Colonic mucosa (tissue), 4 donors: ENCODE data around the gene NOS1. TPM values are rescaled to one million over a fixed set of nuclear protein-coding genes. Genes with fewer than 3 reads are reported as not detected.

Source experiments
- DNase-seq: peaks from one replicate; pipeline ENCODE4 v3.0.0-alpha.2; 2020
- H3K27ac ChIP-seq: fragments of 200-600 bp; one replicate; pipeline ENCODE4 v1.8.0; 2021
- H3K27me3 ChIP-seq: fragments of 200-600 bp; one replicate; pipeline ENCODE4 v1.8.0; 2021
- H3K36me3 ChIP-seq: fragments of 200-600 bp; one replicate; pipeline ENCODE4 v1.8.0; 2021
- H3K4me1 ChIP-seq: fragments of 200-600 bp; one replicate; pipeline ENCODE4 v1.8.0; 2021; ENCODE audit warnings: mild to moderate bottlenecking
- H3K4me3 ChIP-seq: fragments of 200-600 bp; one replicate; pipeline ENCODE4 v1.8.0; 2021
- H3K9ac ChIP-seq, 2 donors: one replicate each; pipeline ENCODE4 v1.7.0; 2013; ENCODE audit warnings: control low read depth in 2 of 2, low read depth in 2 of 2, low read length in 2 of 2
- H3K9me3 ChIP-seq: fragments of 200-600 bp; one replicate; pipeline ENCODE4 v1.8.0; 2021
- intact Hi-C: fragments of 100-400 bp; cut with DNase I; formaldehyde crosslinking; loops from one replicate; pipeline ENCODE4 v1.14.1; 2022
- total RNA-seq, 2 donors: library from RNA; stranded (reverse); fragmentation: NEBNext Ultra II Directional in 1 of 2; extraction: Animal tissue kit (Norgen Biotek cat#: 25700) in 1 of 2; gene quantifications; one replicate each; pipeline ENCODE4 v1.2.1, GENCODE V29; 2021
- TF ChIP-seq, protein P1 (sequence below): fragments of 200-600 bp; IDR thresholded peaks from one replicate; pipeline ENCODE4 v1.8.0; 2022; ENCODE audit warnings: antibody characterized with exemption, mild to moderate bottlenecking
- donor health status: healthy.
- donor health status: DM: no; HTN: no; CAD: no.
- donor health status: DM: no; HTN: no; CAD: no.

The NOS1 gene
- total RNA-seq, 2 donors from 2014 or later: 0.07 to 1.9 TPM

DNA sequence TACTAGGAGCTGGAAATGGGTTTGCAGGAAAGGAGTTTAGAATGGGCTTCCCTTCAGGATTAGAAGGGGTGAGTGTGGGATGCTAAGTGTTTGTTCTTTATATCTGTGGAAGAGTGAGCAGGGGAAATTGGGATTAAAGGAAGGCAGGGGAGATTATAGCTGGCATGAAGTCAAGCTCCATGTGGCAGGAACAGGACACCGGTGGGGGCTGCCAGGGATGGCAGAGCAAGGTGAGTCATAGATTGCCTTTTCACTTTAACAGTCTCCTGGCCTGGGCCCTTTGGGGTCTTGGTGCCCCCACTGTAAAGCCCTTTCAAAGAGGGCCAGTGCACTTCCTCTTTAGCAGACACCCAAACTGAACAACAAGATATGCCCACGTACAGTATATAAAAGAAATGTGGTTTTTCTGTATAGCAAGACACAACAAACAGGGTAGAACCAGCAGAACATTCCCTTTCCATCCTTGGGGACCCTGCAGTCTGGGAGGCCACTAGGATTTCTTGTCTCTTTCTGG, 148.1 kb downstream of the NOS1 start:
- Histone ChIP-seq H3K36me3 (no peaks in the 10 kb centered on the region), H3K27me3 (no peaks in the 10 kb centered on the region), H3K27ac (no peak overlapping the region), H3K9ac (no peak overlapping the region), H3K9me3 (no peaks in the 10 kb centered on the region), H3K4me1 (no peaks in the 10 kb centered on the region), H3K4me3 (no peak overlapping the region)
- DNase-seq: no peak
- TF ChIP-seq, protein P1, sequence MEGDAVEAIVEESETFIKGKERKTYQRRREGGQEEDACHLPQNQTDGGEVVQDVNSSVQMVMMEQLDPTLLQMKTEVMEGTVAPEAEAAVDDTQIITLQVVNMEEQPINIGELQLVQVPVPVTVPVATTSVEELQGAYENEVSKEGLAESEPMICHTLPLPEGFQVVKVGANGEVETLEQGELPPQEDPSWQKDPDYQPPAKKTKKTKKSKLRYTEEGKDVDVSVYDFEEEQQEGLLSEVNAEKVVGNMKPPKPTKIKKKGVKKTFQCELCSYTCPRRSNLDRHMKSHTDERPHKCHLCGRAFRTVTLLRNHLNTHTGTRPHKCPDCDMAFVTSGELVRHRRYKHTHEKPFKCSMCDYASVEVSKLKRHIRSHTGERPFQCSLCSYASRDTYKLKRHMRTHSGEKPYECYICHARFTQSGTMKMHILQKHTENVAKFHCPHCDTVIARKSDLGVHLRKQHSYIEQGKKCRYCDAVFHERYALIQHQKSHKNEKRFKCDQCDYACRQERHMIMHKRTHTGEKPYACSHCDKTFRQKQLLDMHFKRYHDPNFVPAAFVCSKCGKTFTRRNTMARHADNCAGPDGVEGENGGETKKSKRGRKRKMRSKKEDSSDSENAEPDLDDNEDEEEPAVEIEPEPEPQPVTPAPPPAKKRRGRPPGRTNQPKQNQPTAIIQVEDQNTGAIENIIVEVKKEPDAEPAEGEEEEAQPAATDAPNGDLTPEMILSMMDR: no peak
- intact Hi-C loops: loop anchor here (5.0 kb wide), 1 partner anchor 639 kb away; no protein-coding TSS in a partner anchor

GRCh38 chr12:117212563-117213190, 148.7 kb downstream of the NOS1 start:
- TF ChIP-seq, protein P1: peak; percentile 79
- Histone ChIP-seq H3K9me3 (no peaks in the 10 kb centered on the region), H3K9ac (no peak overlapping the region), H3K27ac (no peak overlapping the region), H3K36me3 (no peaks in the 10 kb centered on the region), H3K4me3 (no peak overlapping the region), H3K27me3 (no peaks in the 10 kb centered on the region), H3K4me1 (no peaks in the 10 kb centered on the region)
- DNase-seq: peak; percentile 63
- intact Hi-C loops: loop anchor here (5.0 kb wide), 1 partner anchor 640 kb away; no protein-coding TSS in a partner anchor

DNA sequence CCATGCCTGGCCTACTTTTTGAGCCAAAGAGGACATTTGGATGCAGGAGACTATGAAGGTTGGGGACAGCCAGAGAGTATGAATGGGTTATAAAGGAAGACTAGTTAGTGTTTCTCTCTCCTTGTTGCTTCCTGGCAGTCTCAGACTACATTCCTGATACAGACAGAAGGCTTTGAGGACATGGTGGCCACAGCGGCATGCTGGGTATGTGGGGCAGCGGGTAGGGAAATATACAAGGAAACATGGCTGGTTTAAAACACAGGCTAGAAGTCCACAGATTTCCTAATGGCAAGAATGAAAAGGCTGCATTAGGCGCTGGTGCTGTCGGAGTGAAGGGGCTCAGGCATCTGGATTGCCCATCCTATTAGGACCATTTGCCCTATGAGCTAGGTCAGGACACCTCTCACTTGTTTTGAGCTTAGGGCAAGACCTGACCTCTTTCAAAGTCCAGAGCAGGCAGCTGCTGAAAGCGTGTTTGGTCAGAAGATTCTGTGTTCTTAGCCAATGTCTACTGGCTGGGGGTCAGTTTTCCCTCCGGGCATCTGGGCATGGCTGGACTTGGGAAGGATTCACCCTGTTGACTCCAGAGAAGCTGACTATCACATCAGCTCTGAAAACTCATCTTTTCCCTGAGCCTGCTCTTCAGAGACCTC, 151.0 kb downstream of the NOS1 start:
- Histone ChIP-seq H3K9me3 (no peaks in the 10 kb centered on the region), H3K27ac (no peak overlapping the region), H3K27me3 (no peaks in the 10 kb centered on the region), H3K4me1 (no peaks in the 10 kb centered on the region), H3K4me3 (no peak overlapping the region), H3K36me3 (no peaks in the 10 kb centered on the region), H3K9ac (no peak overlapping the region)
- TF ChIP-seq, protein P1: no peak
- DNase-seq: no peak
- intact Hi-C loops: loop anchor here (5.0 kb wide), 1 partner anchor 642 kb away; no protein-coding TSS in a partner anchor

DNA sequence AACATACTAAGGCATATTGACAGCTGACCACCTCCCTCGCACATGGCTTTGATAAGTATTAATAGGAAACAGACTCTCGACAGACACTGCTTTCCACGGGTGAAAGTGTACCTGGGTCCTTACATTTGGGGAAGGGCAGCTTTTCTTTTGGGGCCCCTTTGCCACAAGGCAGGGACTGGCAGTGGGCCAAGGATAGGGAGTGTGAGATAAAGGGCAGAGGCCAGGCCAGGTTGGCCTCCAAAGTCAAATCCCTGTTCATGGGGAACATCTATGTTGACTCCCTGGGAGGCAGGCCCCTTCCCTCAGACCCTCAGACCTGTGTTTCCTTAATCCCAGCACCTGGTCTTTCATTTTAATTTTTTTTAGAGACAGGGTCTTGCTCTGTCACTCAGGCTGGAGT, 151.8 kb downstream of the NOS1 start:
- no peaks in the 10 kb centered on the region for H3K9me3 ChIP-seq
- TF ChIP-seq, protein P1: no peak
- intact Hi-C loops: loop anchor here (5.0 kb wide), 1 partner anchor 643 kb away; no protein-coding TSS in a partner anchor
- H3K27me3 ChIP-seq: no peaks in the 10 kb centered on the region
- no peaks in the 10 kb centered on the region for H3K4me1 ChIP-seq
- no peaks in the 10 kb centered on the region for H3K36me3 ChIP-seq
- H3K27ac ChIP-seq: no peak overlapping the region
- H3K4me3 ChIP-seq: no peak overlapping the region
- no peak for DNase-seq
- no peak overlapping the region for H3K9ac ChIP-seq

- H3K4me1 ChIP-seq: no peaks in the 10 kb centered on the region
- TF ChIP-seq, protein P1: no peak
- no peak overlapping the region for H3K4me3 ChIP-seq
- intact Hi-C loops: no loop called here
- no peak for DNase-seq
- no peaks in the 10 kb centered on the region for H3K9me3 ChIP-seq
- H3K36me3 ChIP-seq: no peaks in the 10 kb centered on the region
- no peaks in the 10 kb centered on the region for H3K27me3 ChIP-seq
- H3K27ac ChIP-seq: no peak overlapping the region
- no peak overlapping the region for H3K9ac ChIP-seq
These were observed 152.5 kb downstream of the NOS1 start for GRCh38 chr12:117208811-117209455.
